PC-3 (cell line): ENCODE measurements around the gene TBX2. TPM values are rescaled to one million over a fixed set of nuclear protein-coding genes. Genes with fewer than 3 reads are reported as not detected.

ENCODE experiments used
- ATAC-seq: fragments of 200-7000 bp; cut with Tn5 transposase; 2 replicates; pipeline ENCODE4 v1.9.1; 2020; ENCODE audit warnings: mild to moderate bottlenecking, moderate library complexity
- BruUV-seq: library from RNA; stranded (reverse); fragments of 400-500 nt; replicated peaks from 2 replicates; lab custom pipeline; 2021; lab: Mats Ljungman, UMichigan
- CTCF ChIA-PET: fragments of 300-600 bp; sonication (Branson Sonifier 250); formaldehyde crosslinking; loops from one replicate; lab custom pipeline; 2022; ENCODE audit warnings: antibody characterized with exemption; lab: Charles Lee
- POLR2A ChIA-PET: fragments of 300-600 bp; sonication (Branson Sonifier 250); formaldehyde crosslinking; loops from one replicate; lab custom pipeline; 2022; ENCODE audit warnings: antibody characterized with exemption; ENCODE audit not compliant: unreplicated experiment; lab: Charles Lee
- DNase-seq: peaks from one replicate; pipeline ENCODE4 v3.0.0-alpha.2; 2015
- H2AFZ ChIP-seq: fragments of 300-600 bp; sonication (generic); 2 replicates; pipeline ENCODE4 v1.6.0; 2016; ENCODE audit warnings: antibody characterized with exemption, low read length
- H3F3A ChIP-seq: fragments of 300-600 bp; sonication (generic); one replicate; pipeline ENCODE4 v1.6.0; 2017; ENCODE audit warnings: antibody characterized with exemption, low read length, control low read depth, mild to moderate bottlenecking; ENCODE audit not compliant: unreplicated experiment
- H3K27ac ChIP-seq: fragments of 300-600 bp; sonication (generic); 2 replicates; pipeline ENCODE4 v1.5.1; 2016; ENCODE audit warnings: mild to moderate bottlenecking, low read length
- H3K27me3 ChIP-seq: fragments of 300-600 bp; sonication (generic); 2 replicates; pipeline ENCODE4 v1.6.1; 2016; ENCODE audit warnings: low read length, mixed read lengths
- H3K36me3 ChIP-seq: fragments of 300-600 bp; sonication (generic); 2 replicates; pipeline ENCODE4 v1.6.1; 2016; ENCODE audit warnings: low read depth, mixed run types, low read length, mixed read lengths
- H3K4me1 ChIP-seq: fragments of 300-600 bp; sonication (generic); 2 replicates; pipeline ENCODE4 v1.5.1; 2016; ENCODE audit warnings: low read length; ENCODE audit not compliant: insufficient read depth
- H3K4me2 ChIP-seq: fragments of 300-600 bp; sonication (generic); 2 replicates; pipeline ENCODE4 v1.6.0; 2016; ENCODE audit warnings: low read length
- H3K4me3 ChIP-seq: fragments of 300-600 bp; sonication (generic); 2 replicates; pipeline ENCODE4 v1.5.1; 2016; ENCODE audit warnings: mild to moderate bottlenecking, low read length, mixed read lengths
- H3K79me2 ChIP-seq: fragments of 300-600 bp; sonication (generic); 2 replicates; pipeline ENCODE4 v1.6.1; 2017; ENCODE audit warnings: low read length, mixed read lengths
- H3K9ac ChIP-seq: fragments of 300-600 bp; sonication (generic); 2 replicates; pipeline ENCODE4 v1.6.0; 2016; ENCODE audit warnings: mild to moderate bottlenecking, low read length
- H3K9me2 ChIP-seq: fragments of 300-600 bp; sonication (generic); replicated peaks from 2 replicates; pipeline ENCODE4 v1.6.1; 2016; ENCODE audit warnings: mixed run types, low read length, mixed read lengths
- H3K9me3 ChIP-seq: fragments of 300-600 bp; sonication (generic); 2 replicates; pipeline ENCODE4 v1.6.1; 2016; ENCODE audit warnings: low read length, mixed read lengths
- H4K20me1 ChIP-seq: fragments of 300-600 bp; sonication (generic); 2 replicates; pipeline ENCODE4 v1.6.1; 2016; ENCODE audit warnings: low read length, mixed read lengths
- EZH2 ChIP-seq: fragments of 300-600 bp; sonication (generic); IDR thresholded peaks from one replicate; pipeline ENCODE4 v1.6.1; 2017; ENCODE audit warnings: antibody characterized with exemption, mild to moderate bottlenecking, low read length; ENCODE audit not compliant: unreplicated experiment
- EZH2phosphoT487 ChIP-seq: fragments of 300-600 bp; sonication (generic); IDR thresholded peaks from 2 replicates; pipeline ENCODE4 v1.6.1; 2018; ENCODE audit warnings: mild to moderate bottlenecking, antibody characterized with exemption, low read length, borderline replicate concordance
- intact Hi-C: fragments of 100-400 bp; cut with micrococcal nuclease; formaldehyde crosslinking; loops from 2 replicates; pipeline ENCODE4 v1.9.0; 2023
- total RNA-seq: library from RNA; depleted of rRNA; stranded (reverse); fragments of >200 nt; gene quantifications from 2 replicates; pipeline ENCODE4 v1.2.3, GENCODE V29; 2014
- TF ChIP-seq, protein P1 (sequence below): fragments of 300-600 bp; sonication (generic); conservative IDR thresholded peaks from 2 replicates; pipeline ENCODE4 v1.5.1; 2017; ENCODE audit warnings: antibody characterized with exemption, low read depth, mild to moderate bottlenecking, low read length

TBX2 gene
- total RNA-seq, 1 experiment from 2014 or later: 7.1 TPM

- no TSS peak for BruUV-seq
- Histone ChIP-seq H3K9ac (no peak overlapping the region), H3K27me3 (no peaks in the 10 kb centered on the region), H3K4me2 (no peak overlapping the region), H3K4me1 (peaks cover 22% of the 10 kb centered on the region), H3K27ac (no peak overlapping the region), H3K9me3 (no peaks in the 10 kb centered on the region), H3K4me3 (no peak overlapping the region), H2AFZ (no peak overlapping the region), H3K9me2 (no peaks in the 10 kb centered on the region), H3K36me3 (no peaks in the 10 kb centered on the region), H3K79me2 (no peaks in the 10 kb centered on the region), H3F3A (no peaks in the 10 kb centered on the region), H4K20me1 (no peaks in the 10 kb centered on the region)
- DNase-seq (no peak), ATAC-seq (no peak)
- intact Hi-C loops: no loop called here
- ChIA-PET POLR2A (interaction anchor here (0.6 kb wide), 1 partner anchor 55 kb away, joined by 3 read pairs; no protein-coding TSS in a partner anchor), CTCF (no interaction called here)
- no peak for TF ChIP-seq EZH2phosphoT487
- TF ChIP-seq, protein P1, sequence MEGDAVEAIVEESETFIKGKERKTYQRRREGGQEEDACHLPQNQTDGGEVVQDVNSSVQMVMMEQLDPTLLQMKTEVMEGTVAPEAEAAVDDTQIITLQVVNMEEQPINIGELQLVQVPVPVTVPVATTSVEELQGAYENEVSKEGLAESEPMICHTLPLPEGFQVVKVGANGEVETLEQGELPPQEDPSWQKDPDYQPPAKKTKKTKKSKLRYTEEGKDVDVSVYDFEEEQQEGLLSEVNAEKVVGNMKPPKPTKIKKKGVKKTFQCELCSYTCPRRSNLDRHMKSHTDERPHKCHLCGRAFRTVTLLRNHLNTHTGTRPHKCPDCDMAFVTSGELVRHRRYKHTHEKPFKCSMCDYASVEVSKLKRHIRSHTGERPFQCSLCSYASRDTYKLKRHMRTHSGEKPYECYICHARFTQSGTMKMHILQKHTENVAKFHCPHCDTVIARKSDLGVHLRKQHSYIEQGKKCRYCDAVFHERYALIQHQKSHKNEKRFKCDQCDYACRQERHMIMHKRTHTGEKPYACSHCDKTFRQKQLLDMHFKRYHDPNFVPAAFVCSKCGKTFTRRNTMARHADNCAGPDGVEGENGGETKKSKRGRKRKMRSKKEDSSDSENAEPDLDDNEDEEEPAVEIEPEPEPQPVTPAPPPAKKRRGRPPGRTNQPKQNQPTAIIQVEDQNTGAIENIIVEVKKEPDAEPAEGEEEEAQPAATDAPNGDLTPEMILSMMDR: no peak
- no peak for TF ChIP-seq EZH2
Measured at GRCh38 chr17:61364463-61364846, 35.2 kb upstream of the TBX2 start.

DNA sequence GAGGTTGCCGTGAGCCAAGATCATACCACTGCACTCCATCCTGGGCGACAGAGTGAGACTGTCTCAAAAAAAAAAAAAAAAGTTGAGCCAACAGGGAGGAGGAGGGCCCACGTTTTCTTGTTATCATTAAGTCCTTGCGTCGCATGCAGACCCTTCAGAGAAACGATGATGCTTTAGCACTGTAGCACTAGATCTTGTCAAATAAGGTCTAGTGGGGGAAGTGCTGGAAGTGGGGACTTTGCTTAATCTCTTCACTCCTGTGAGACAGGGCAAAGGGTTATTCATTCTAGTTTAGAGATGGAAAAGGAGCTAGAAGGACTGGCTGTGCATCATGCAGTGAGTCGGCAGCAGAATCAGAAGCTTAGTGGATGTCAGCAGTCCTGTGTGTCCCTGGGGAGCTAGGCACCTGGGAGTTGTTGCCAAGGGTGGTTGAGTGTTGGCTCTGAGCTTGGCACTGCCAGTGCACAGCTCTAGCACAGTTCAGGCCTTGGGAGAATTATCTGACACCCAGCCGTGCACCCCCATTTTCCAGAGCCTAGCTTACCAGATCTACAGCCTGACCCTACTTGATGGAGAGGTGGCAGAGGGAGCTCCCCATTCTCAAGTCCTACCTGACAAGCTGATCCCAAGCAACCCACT is 33.4 kb upstream of the TBX2 start:
- no peaks in the 10 kb centered on the region for H3F3A ChIP-seq
- intact Hi-C loops: no loop called here
- H3K36me3 ChIP-seq: no peaks in the 10 kb centered on the region
- no peak overlapping the region for H3K27ac ChIP-seq
- ChIA-PET CTCF (interaction anchor here (0.6 kb wide), 1 partner anchor 620 kb away, joined by 3 read pairs; no protein-coding TSS in a partner anchor), POLR2A (no interaction called here)
- no peaks in the 10 kb centered on the region for H3K9me3 ChIP-seq
- no peaks in the 10 kb centered on the region for H4K20me1 ChIP-seq
- no peaks in the 10 kb centered on the region for H3K79me2 ChIP-seq
- no peaks in the 10 kb centered on the region for H3K9me2 ChIP-seq
- H3K4me3 ChIP-seq: no peak overlapping the region
- ATAC-seq (no peak), DNase-seq (no peak)
- TF ChIP-seq EZH2 (no peak), EZH2phosphoT487 (no peak)
- TF ChIP-seq, protein P1: no peak
- BruUV-seq: no TSS peak
- H3K27me3 ChIP-seq: no peaks in the 10 kb centered on the region
- H3K9ac ChIP-seq: no peak overlapping the region
- H3K4me1 ChIP-seq: peaks cover 11% of the 10 kb centered on the region
- H3K4me2 ChIP-seq: no peak overlapping the region
- no peak overlapping the region for H2AFZ ChIP-seq

- Histone ChIP-seq H3K9ac (no peak overlapping the region), H3K4me3 (no peak overlapping the region), H3K4me2 (no peak overlapping the region), H3K27me3 (no peaks in the 10 kb centered on the region), H3K9me3 (no peaks in the 10 kb centered on the region), H3K79me2 (no peaks in the 10 kb centered on the region), H3K4me1 (0 out of 2 replicates have a peak, but pooled peaks cover 7% of the 10 kb centered on the region), H3K27ac (no peak overlapping the region), H3F3A (no peaks in the 10 kb centered on the region), H4K20me1 (no peaks in the 10 kb centered on the region), H3K36me3 (no peaks in the 10 kb centered on the region), H3K9me2 (no peaks in the 10 kb centered on the region), H2AFZ (no peak overlapping the region)
- BruUV-seq: no TSS peak
- no peak for TF ChIP-seq EZH2
- TF ChIP-seq, protein P1: no peak
- no peak for TF ChIP-seq EZH2phosphoT487
- ATAC-seq: no peak
- intact Hi-C loops: no loop called here
- no peak for DNase-seq
- CTCF ChIA-PET: no interaction called here
- POLR2A ChIA-PET: no interaction called here
Measured at GRCh38 chr17:61366715-61367413, 32.8 kb upstream of the TBX2 start.
